Stimulated activated CD8-positive, alpha-beta memory T cell treated with anti-CD3 and anti-CD28 coated beads, Interleukin-7, amount 100 ng/mL, for 48 hours (primary cell): ENCODE measurements around the gene PHLDB3.
A peak's percentile ranks its signal among the peaks of the same experiment; 100 is the strongest.
"Not testable (repeated sequence)": the region's sequence is repeated elsewhere in the genome, so short reads cannot be mapped to it uniquely, and the experiment has no call there.

Experiments used
- DNase-seq, 2 donors: peaks; one replicate each; pipeline ENCODE4 v3.0.0-alpha.2; 2020; ENCODE audit warnings: low read depth in 1 of 2; ENCODE audit errors: extremely low read depth in 1 of 2

The PHLDB3 gene

DNA sequence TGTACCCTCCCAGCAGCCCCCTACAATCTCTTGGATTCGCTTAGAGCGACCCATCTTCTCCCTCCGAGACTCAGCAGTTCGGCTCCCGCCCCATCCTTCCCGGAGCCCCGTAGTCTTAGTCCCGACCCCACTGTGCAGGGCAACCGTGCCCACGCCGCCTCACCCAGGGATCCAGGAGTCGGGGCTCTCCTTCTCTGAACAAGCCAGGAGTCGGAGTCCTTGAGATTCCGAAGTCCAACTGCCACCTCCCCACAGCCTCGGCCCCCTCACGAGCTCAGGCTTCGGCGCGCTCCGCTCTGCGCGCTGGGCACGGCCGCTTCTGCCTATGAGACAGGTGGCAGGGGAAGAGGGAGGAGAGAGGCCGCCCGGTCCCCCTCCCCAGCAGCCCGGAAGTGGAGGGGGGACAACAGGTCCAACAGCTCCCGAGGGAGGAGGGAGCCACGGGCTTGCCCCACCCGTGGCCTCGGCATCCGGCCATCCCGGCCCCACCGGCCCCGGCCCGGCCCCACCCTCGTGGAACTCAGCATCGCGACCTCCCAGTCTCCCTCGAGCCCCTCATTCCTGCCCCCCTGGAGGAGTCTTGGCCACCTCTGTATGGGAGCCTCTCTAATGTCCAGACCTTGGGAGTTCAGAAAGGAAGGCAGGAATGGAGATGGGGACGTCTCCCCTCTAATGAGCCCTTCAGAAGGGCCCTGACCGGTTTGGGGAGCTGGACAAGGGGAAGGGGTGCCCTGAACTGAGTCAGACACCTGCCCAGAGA is at the start of gene PHLDB3:
TSS of gene PHLDB3 (minus strand) at position 321 of the 760 bp plus-strand sequence. CDS start 628 bp downstream, outside the sequence.
- DNase-seq: no peak

DNA sequence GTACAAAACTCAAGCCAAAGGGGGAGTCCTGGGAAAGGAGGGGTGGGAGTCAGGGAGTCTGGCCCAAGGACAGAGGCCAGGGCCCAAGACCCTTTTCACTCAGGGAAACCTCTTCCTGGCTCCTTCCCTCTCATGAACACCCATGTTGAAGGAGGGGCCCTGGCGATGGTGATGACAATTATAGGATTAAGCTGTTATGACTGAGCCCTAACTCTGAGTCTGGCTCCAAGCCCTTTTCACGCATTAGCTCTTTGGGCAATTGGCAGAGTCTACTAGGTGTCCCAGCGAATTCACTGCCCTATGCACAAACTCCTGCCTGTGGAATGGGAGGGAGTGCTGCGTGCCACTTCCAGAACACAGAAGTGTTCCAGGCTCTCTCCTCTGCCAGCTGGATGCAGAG is 49.1 kb upstream of the PHLDB3 start:
- DNase-seq: no peak

DNA sequence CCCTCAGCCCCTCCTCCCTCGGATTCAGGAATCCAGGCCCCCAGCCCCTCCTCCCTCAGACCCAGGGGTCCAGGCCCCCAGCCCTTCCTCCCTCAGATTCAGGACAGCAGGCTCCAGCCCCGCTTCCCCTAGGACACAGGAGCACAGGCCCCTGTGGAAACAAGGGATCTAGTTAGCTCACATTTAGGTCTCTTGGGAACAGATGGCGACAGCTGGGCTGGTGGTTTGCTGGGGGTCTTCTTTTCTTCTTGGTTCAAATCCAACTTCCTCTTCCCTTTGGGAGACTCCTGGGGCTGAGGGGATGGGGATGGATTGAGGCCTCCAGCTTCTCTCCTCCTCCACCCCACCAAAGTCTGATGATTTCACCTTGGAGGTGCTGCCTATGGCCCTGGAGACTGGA is 48.1 kb upstream of the PHLDB3 start:
- DNase-seq: no peak

DNA sequence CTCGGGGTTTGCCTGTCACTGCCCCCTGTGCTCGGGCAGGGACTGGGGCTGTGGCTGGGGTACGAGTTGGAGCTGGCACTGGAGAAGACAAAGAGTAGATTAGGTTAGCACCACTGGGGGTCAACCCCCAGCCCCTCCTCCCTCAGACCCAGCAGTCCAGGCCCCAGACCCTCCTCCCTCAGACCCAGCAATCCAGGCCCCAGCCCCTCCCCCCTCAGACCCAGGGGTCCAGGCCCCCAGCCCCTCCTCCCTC is 47.6 kb upstream of the PHLDB3 start:
- no peak for DNase-seq

DNA sequence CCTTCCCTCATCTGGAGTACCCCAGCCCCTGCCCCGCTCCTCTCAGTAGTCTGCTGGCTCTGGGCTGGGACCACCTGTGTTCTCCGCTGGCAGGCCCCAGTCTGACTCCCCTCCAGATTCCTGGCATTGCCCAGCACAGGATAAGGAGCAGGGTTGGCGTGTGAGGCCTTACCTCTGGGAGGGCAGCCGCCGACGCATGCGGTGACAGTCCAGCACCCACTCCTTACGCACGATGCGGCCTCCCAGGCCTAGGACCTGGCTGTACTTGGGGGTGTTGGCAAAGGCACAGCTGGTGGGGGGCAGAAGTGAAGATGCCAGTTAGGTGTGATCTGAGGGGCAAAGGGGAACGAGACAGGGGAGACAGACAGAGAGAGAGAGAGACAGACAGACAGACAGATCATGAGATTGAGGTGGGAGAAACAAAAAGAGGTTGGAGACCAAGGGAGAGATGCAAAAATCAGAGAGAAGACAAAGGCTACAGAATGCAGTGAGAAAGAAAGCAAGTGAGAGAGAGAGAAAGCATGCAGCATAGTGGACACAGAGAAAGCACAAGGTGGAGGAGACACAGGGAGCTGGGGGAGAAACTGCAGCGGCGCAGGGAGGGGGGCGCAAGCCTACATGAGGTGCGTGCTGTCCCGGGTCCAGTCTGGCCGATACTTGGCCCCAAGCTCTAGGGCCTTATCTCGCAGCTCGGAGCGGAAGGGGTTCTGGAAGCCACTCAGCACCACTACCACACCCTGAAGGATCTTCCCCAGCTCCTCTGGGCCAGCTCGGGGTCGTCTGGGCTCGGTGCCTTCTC is 47.1 kb upstream of the PHLDB3 start:
- DNase-seq: no peak

DNA sequence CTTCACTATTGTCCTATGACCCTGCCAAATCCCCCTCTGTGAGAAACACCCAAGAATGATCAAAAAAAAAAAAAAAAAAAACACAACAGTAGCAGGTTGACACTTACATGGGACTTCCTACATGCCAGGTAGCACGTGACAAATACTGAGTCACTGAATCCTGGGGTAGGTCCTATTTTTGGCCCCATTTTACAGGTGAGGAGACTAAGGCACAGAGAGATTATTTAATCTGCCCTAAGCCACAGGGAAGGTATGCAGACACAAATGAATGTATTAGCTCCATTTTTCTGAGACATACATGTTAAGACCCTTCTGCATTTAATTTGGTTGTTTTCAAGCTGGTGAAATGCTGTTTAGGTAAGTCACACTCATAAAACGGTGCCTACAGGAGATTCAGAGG is 44.2 kb upstream of the PHLDB3 start:
- no peak for DNase-seq

DNA sequence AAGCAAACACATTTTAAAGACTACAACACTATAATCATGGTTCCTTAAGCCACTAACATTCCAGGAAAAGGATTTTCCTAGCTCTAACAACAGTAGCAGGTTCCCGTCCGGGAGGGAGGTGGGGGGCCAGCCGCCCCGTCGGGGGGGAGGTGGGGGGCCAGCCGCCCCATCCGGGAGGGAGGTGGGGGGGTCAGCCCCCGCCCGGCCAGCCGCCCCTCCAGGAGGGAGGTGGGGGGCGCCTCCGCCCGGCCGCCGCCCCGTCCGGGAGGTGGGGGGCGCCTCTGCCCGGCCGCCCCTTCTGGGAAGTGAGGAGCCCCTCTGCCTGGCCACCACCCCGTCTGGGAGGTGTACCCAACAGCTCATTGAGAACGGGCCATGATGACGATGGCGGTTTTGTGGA is 43.4 kb upstream of the PHLDB3 start:
- DNase-seq: not testable (repeated sequence)

DNA sequence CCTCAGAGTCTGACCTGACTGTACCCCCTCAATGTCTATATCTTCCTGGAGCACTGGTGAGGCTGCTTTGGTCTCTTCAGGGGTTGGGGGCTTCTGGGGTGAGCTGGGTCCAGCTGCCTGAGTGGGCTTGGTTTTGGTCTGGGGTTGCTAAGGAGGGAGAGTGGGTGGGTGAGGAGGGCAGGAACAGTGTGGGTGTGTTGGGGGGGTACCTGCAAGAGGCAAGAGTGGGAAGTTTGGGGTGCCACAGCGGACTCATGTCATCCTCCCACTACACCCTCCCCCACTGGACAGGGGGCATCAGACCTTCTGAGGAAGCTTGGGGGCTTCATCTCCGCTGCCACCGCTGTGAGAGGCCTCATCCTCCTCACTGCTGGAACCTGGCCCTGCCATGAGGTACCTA is 42.0 kb upstream of the PHLDB3 start:
- no peak for DNase-seq

DNA sequence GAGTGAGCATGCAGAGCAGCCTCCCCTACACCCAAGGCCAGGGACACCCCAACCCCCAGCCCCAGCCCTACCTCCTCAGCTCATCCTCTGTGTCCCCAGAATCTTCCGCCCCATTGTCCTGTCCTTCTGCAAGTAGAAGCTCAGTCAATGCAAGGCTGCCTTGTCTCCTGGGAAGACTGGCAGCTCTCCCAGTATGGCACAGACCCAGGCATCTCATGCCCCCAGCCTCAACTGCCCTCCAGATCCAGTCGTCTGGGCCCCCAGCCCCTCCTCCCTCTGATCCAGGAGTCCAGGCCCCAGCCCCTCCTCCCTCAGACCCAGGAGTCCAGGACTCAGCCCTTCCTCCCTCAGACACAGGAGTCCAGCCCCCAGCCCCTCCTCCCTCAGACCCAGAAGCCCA is 41.4 kb upstream of the PHLDB3 start:
- no peak for DNase-seq

DNA sequence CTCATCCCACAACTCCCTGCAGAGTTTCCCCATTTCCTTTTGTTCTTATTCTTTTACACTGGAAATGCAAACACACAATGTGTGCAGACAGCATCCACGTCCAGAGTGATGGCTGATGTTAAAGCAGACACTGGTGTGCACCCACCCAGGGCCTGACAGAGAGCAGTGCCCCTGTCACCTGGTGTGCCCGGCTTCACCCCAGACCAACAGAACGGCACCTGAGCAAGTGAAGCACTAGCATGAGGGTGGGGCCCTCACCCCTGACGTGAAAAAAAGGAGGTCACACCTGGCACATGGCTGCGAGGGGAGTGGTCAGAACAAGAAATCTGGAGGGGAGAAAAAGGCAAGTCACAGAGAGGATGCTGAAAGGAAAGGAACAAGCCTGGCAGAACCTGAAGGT is 40.7 kb upstream of the PHLDB3 start:
- no peak for DNase-seq

DNA sequence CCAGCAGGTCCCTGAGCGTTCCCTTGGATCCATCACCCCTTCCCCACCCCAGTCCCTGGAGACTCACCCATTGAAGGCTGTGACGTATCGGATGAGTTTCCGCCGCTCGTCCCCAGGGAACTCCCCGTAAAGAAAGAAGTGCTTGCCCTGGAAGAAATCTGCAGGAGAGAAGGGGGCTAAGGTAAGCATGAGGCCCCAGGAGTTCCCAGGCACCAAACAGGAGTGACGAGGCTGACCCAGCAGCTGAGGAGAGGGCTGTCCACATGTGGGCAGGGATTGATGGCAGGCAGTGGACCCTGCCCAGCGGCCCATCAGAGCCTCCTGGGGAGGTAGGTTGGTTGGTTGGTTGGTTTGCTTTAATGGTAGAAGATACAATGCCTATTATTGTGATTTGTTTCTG is 39.5 kb upstream of the PHLDB3 start:
- no peak for DNase-seq

DNA sequence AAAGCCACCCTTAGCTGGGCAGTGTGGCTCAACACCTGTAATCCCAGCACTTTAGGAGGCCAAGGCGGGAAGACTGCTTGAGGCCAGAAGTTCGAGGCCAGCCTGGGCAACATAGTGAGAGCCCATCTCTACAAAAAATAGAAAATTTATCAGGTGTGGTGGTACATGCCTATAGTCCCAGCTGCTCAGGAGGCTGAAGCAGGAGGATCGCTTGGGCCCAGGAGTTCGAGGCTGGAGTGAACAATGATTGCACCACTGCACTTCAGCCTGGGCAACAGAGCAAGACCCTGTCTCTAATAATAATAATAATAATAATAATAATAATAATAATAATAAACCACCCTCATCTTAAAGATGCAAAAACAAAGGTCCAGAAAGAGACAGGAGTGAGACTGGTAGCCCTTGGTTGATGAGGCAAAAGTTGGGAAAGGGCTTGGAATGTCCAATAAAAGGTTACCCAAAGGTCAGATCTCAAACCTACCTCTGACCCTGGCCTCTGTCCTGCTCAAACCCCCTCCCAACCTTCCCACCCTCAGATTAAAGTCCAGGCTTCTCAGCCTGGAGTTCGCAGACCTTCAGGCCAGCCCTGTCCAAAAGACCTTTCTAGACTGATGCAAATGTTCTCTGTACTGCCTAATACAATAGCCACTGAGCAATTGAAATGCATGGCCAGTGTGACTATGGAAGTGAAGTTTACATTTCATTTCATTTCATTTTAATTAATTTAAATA is 37.5 kb upstream of the PHLDB3 start:
- DNase-seq: no peak

DNA sequence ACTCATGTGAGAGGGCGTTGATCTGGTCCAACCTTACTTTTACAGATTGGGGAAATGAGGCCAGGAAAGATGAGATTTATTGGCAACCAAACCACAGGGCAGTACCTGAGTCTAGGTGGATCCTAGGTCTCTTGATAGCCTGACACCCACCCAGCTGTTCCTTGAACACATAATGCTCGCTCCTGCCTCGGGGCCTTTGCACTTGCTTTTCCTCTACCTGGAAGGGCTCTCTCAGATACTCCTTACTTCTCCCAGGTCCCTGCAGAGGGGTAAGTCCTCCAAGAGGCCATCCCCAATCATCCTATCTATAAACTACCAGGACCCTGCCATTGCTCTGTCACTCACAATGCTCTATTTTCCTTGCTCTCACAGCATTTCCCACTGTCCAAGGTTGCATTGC is 35.8 kb upstream of the PHLDB3 start:
- no peak for DNase-seq

DNA sequence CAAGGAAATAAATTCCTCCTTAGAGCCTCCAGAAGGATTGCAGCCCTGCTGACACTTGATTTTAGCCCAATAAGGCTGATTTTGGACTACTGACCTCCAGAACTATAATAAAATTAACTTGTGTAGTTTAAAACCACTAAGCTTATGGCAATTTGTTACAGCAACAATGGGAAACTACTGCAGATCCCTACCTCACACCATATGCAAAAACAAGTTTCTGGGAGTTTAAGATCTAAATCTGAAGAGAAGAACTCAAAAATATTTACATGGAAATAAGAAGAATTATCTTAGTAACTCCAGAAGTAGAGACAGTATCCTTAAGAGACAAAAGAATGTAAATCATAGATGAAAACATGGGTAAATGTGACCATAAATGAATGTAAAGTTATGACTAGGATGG is 34.4 kb upstream of the PHLDB3 start:
- DNase-seq: no peak

DNA sequence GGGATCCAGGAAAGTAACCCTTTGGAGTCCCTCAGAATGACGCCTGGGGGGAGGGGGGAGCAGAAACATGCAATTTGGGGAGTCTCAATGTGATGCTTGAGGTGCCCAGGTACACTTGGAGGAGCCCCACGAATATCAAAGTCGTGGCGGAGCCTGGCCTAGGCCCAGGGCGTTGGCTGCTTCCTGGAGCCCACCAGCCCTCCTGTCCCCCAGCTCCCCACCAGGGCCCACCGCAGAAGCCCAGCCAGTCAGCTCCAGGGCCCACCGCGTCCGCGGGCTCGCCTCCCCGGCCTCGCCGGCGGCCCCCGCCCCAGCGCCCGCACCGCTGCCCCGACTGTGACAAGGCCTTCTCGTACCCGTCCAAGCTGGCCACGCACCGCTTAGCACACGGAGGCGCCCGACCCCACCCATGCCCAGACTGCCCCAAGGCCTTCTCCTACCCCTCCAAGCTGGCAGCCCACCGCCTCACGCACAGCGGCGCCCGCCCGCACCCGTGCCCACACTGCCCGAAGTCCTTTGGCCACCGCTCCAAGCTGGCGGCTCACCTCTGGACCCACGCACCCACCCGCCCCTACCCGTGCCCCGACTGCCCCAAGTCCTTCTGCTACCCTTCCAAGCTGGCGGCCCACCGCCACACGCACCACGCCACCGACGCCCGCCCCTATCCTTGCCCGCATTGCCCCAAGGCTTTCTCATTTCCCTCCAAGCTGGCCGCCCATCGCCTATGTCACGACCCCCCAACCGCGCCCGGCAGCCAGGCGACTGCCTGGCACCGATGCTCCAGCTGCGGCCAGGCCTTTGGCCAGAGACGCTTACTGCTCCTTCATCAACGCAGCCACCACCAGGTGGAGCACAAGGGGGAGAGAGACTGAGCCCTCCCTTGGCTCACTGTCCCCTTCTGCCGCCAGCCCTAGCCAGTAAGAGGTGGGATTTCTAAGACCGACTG is 30.5 kb upstream of the PHLDB3 start:
- no peak for DNase-seq

DNA sequence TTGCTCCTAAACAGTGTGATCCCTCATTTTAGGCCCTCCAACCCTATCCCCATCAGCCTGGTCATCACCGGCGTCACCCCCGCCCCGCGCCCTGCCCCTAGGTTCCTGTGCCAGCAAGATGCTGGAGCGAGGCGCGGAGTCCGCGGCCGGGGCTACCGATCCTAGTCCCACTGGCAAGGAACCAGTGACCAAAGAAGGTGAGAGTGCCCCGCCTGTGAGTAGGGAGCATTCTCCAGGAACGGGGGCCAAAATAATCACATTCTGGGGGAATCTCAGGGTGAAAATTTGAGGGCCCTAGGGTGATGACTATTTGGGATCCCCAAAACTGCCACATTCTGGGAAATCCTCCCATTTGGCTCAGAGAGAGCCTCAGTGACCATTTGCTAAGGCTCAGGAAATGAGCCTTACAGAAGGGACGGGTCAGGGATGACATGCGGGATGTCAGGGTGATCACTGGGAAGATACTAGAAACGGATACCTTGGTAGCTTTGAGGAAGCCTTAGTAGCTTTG is 29.8 kb upstream of the PHLDB3 start:
- DNase-seq: no peak

DNA sequence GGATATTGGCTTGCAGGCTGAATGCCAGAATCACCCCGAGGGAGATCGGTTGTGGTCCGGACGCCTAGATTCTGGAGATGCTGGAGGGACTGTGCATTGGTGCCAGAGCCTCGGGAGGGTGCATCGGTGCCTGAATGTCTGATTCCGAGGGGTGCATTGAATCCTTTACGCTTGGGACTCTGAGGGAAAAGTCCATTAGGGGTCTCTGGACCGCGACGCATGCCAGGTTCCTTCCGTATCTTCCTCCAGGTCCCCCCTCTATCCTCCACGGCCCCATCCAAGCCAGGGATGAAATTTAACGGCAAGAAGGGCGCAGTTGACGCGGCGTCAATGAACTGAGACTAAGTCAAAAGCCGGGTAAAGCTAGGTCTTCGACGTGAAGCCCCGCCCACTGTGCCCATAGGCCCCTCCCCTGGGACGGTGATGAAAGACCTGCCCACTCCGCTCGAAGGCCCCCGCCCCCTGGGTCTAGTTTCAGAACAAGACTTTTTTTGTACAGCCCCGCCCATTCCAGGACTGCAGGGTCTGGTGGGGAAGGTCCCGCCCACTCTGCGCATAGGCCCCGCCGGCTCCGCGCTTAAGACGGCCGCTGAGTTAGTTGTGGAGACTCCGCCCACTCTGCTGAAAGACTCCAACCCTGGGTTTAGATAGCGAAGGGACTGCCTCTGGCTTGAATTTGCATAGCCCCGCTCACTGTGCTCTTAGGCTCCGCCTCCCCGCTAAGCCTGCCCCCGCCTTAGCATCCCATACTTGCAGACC is 29.2 kb upstream of the PHLDB3 start:
- peak; percentile 85 to 99 for DNase-seq

DNA sequence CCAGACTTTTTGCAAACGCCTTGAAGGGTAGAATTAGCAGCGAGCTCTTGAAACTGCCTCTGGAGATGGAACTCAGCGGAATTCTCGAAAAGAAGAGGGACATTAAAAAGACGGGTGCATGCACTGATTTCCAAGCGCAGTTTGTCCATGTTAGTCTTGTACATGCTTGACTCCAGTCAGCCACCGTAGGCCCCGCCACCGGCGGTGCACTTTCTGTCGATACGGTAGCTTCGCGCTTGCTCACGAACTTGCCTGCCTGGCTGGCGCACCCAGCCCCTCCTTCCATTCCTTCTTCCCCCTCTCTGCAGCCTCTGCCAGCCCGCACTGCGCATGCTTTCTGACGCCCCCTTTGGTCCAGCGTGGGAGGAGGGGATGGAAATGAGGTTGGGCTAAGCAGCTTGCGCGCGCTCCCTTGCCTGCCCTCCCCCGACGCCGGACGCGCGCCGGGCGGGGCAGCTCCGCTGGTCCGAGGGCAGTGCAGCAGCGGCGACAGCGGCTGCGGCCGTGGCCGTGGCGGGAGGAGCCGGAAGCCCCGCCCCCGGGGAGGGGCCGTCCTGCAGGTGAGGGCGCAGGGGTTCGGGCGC is 28.5 kb upstream of the PHLDB3 start, which contains the start of gene ZNF575:
TSS of gene ZNF575 (plus strand) at position 227 of the 584 bp plus-strand sequence. CDS start 1,235 bp downstream, outside the sequence.
- peak; percentile 81 to 91 for DNase-seq

DNA sequence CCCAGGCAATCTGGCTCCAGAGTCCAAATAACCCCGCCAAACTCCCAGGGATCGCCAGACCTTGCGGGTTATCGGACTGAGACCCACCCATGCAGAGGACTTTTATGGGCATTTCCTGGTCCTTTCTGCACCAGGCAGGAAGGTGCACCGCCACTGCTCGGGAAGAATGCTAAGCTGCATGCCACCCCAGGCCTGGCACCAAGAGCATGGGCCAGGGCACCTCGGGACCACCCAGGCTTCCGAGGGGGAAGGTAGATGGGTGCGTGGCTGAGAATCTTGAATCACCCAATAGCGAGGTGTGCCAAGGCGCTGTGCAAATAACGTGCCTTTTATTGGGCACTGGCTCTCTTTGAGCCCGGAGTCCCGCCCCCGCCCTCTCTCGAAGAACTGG is 28.0 kb upstream of the PHLDB3 start:
- peak in 1 of 2 donors; percentile 59 for DNase-seq
